Adrenal gland (tissue), 12 donors: ENCODE measurements around the gene WDR45. TPM values are rescaled to one million over a fixed set of nuclear protein-coding genes. Genes with fewer than 3 reads are reported as not detected.

Experiments
- DNase-seq, 7 donors: peaks; one replicate each; pipeline ENCODE4 v3.0.0-alpha.2; 2019 to 2020
- H3K27ac ChIP-seq, 5 donors: fragments of 200-600 bp; sonication (generic) in 4 of 5; 1 replicate in 3 of 5; 2 replicates in 2 of 5; pipeline versions ENCODE4 v1.5.1 to v1.8.0; 2016 to 2020; ENCODE audit warnings: mild to moderate bottlenecking in 1 of 5
- H3K27me3 ChIP-seq: fragments of 200-600 bp; 2 replicates; pipeline ENCODE4 v1.8.0; 2021
- H3K36me3 ChIP-seq, 2 donors: fragments of 200-600 bp; replicated peaks in 1 of 2; 1 replicate in 1 of 2; 2 replicates in 1 of 2; pipeline versions ENCODE4 v1.5.1 to v1.8.0; 2018 to 2022
- H3K4me1 ChIP-seq, 2 donors: fragments of 200-600 bp; replicated peaks in 1 of 2; 1 replicate in 1 of 2; 2 replicates in 1 of 2; pipeline versions ENCODE4 v1.5.1 to v1.8.0; 2018 to 2021
- H3K4me3 ChIP-seq, 4 donors: fragments of 200-600 bp; sonication (generic) in 3 of 4; one replicate each; pipeline ENCODE4 v1.5.1; 2016 to 2018
- H3K9me3 ChIP-seq, 3 donors: fragments of 200-600 bp; sonication (generic) in 1 of 3; replicated peaks in 1 of 3; 1 replicate in 2 of 3; 2 replicates in 1 of 3; pipeline versions ENCODE4 v1.5.1 to v1.8.0; 2016 to 2021
- CTCF ChIP-seq, 6 experiments: fragments of 450-650 bp in 4 of 6; fragments of 200-600 bp in 2 of 6; sonication (generic) in 1 of 6; IDR thresholded peaks; 1 replicate in 5 of 6; 2 replicates in 1 of 6; pipeline versions ENCODE4 v1.5.1 to v1.8.0; 2016 to 2021; ENCODE audit warnings: antibody characterized with exemption in 6 of 6, mild to moderate bottlenecking in 2 of 6, moderate library complexity in 1 of 6
- POLR2A ChIP-seq, 2 donors: fragments of 450-650 bp; IDR thresholded peaks; one replicate each; pipeline ENCODE4 v1.6.1; 2017; ENCODE audit warnings: antibody characterized with exemption in 2 of 2, mild to moderate bottlenecking in 2 of 2, moderate library complexity in 1 of 2
- WGBS, 4 donors: extraction: QIAGEN DNeasy Blood & Tissue Kit in 2 of 4; methylation state at CpG; one replicate each; pipeline versions ENCODE4 v1.1.5 to v1.1.7; 2013 to 2017; 5-methylcytosine and 5-hydroxymethylcytosine counted together
- intact Hi-C, 2 donors: fragments of 100-400 bp; cut with DNase I; formaldehyde crosslinking; loops; one replicate each; pipeline versions ENCODE4 v1.14.1 to v1.15.0; 2022 to 2023
- polyA plus RNA-seq, 3 donors: library from polyadenylated mRNA; stranded (reverse); fragments of 200-250 nt in 2 of 3; fragments of 350-450 nt in 1 of 3; fragmentation: Illumina TruSeq in 1 of 3; extraction: RNeasy Lipid Tissue Mini Kit (QIAGEN cat#74804) in 1 of 3; gene quantifications; one replicate each; pipeline ENCODE4 v1.2.3, GENCODE V29; 2013 to 2014
- total RNA-seq, 9 donors: library from RNA; depleted of rRNA in 4 of 9; stranded (reverse); fragments of >200 nt in 4 of 9; fragments of 120-200 nt in 1 of 9; fragmentation: NEBNext Ultra II Directional in 1 of 9; extraction: Animal tissue kit (Norgen Biotek cat#: 25700) in 1 of 9; gene quantifications; one replicate each; pipeline versions ENCODE4 v1.1.0 to v1.2.4, GENCODE V29; 2013 to 2023
- donor health status: healthy with polysubstance abuse.
- donor health status: Bipolar disorder and iron deficiency.
- donor health status: DM: yes; HTN: yes; CAD: no.
- donor health status: DM: no; HTN: no; CAD: no.
- donor health status: DM: no; HTN: no; CAD: no.
- donor health status: DM: yes; HTN: yes; CAD: no.

The WDR45 gene
- total and polyA plus RNA-seq, 12 donors, result 59.4 to 184 (median 110) TPM

- intact Hi-C loops, result no loop called here
- DNase-seq, result no peak
Observed at GRCh38 chrX:49122499-49122898, 42.8 kb upstream of the WDR45 start.

GRCh38 chrX:49120091-49120490 lies 40.4 kb upstream of the WDR45 start:
- H3K4me1 ChIP-seq, result no peaks in the 10 kb centered on the region
- DNase-seq, result no peak
- no peak for TF ChIP-seq POLR2A (IDR thresholded peaks at IDR 0.05)
- TF ChIP-seq CTCF (IDR thresholded peaks at IDR 0.05), result no peak
- H3K27ac ChIP-seq, result no peak overlapping the region
- H3K27me3 ChIP-seq, result no peaks in the 10 kb centered on the region
- WGBS, 4 donors, result 67 to 92% (median 83%) methylated on average over 1 of the region's 1 CpG
- no peaks in the 10 kb centered on the region for H3K9me3 ChIP-seq
- H3K4me3 ChIP-seq, result no peak overlapping the region
- peaks cover 0 to 17% of the 10 kb centered on the region in 2 donors for H3K36me3 ChIP-seq
- intact Hi-C loops, result no loop called here

More at GRCh38 chrX:49122499-49122898, 42.8 kb upstream of the WDR45 start:
- Histone ChIP-seq H3K27ac (no peak overlapping the region), H3K4me3 (peak overlapping the region in 1 of 4 donors; percentile 67), H3K36me3 (peaks cover 0 to 7% of the 10 kb centered on the region in 2 donors), H3K9me3 (no peaks in the 10 kb centered on the region), H3K27me3 (no peaks in the 10 kb centered on the region), H3K4me1 (no peaks in the 10 kb centered on the region)
- no peak for TF ChIP-seq CTCF (IDR thresholded peaks at IDR 0.05)
- TF ChIP-seq POLR2A (IDR thresholded peaks at IDR 0.05), result no peak
- 59 to 80% (median 74%) methylated on average over 2 to 5 of the region's 5 CpGs for WGBS, 4 donors

GRCh38 chrX:49117581-49117980 lies 37.9 kb upstream of the WDR45 start:
- Histone ChIP-seq H3K36me3 (peaks cover 0 to 30% of the 10 kb centered on the region in 2 donors), H3K4me3 (no peak overlapping the region), H3K4me1 (no peaks in the 10 kb centered on the region), H3K27ac (no peak overlapping the region), H3K9me3 (no peaks in the 10 kb centered on the region), H3K27me3 (no peaks in the 10 kb centered on the region)
- WGBS, 4 donors, result 56 to 80% (median 63%) methylated on average over 3 to 6 of the region's 6 CpGs
- DNase-seq, result no peak
- intact Hi-C loops, result no loop called here
- TF ChIP-seq CTCF (IDR thresholded peaks at IDR 0.05) (no peak), POLR2A (IDR thresholded peaks at IDR 0.05) (no peak)

GRCh38 chrX:49116716-49117115 lies 37.0 kb upstream of the WDR45 start:
- no peaks in the 10 kb centered on the region for H3K9me3 ChIP-seq
- H3K4me1 ChIP-seq, result no peaks in the 10 kb centered on the region
- no peak overlapping the region for H3K27ac ChIP-seq
- peaks cover 0 to 32% of the 10 kb centered on the region in 2 donors for H3K36me3 ChIP-seq
- no peaks in the 10 kb centered on the region for H3K27me3 ChIP-seq
- H3K4me3 ChIP-seq, result no peak overlapping the region
- DNase-seq, result no peak
- intact Hi-C loops, result no loop called here
- TF ChIP-seq CTCF (IDR thresholded peaks at IDR 0.05) (no peak), POLR2A (IDR thresholded peaks at IDR 0.05) (no peak)
- 78 to 100% (median 86%) methylated on average over 1 to 5 of the region's 5 CpGs for WGBS, 4 donors
